WTC11 (cell line): ENCODE results near the gene NUP85. TPM values are rescaled to one million over a fixed set of nuclear protein-coding genes. Genes with fewer than 3 reads are reported as not detected.
"Not testable (repeated sequence)": the region's sequence is repeated elsewhere in the genome, so short reads cannot be mapped to it uniquely, and the experiment has no call there.

Experiments used
- ATAC-seq: fragments of 200-7000 bp; cut with Tn5 transposase; 2 replicates; pipeline ENCODE4 v1.10.0; 2021; ENCODE audit warnings: mild to moderate bottlenecking, moderate library complexity
- CTCF ChIA-PET: fragments of 300-600 bp; sonication (Branson Sonifier 250); formaldehyde crosslinking; loops from one replicate; lab custom pipeline; 2021; ENCODE audit warnings: antibody characterized with exemption; lab: Charles Lee
- POLR2A ChIA-PET: fragments of 350-600 bp; sonication (Branson Sonifier 250); formaldehyde crosslinking; loops from one replicate; lab custom pipeline; 2021; ENCODE audit warnings: antibody characterized with exemption; lab: Charles Lee
- DNase-seq: peaks from one replicate; pipeline ENCODE4 v3.0.0; 2021; ENCODE audit warnings: low spot score
- H3K27ac Mint-ChIP-seq: 2 replicates; pipeline ENCODE4 v1.8.0; 2021; ENCODE audit warnings: mixed read lengths
- H3K27me3 Mint-ChIP-seq: 2 replicates; pipeline ENCODE4 v1.8.0; 2021; ENCODE audit warnings: low read depth, mild to moderate bottlenecking, moderate library complexity, mixed read lengths
- H3K36me3 Mint-ChIP-seq: 2 replicates; pipeline ENCODE4 v1.8.0; 2021; ENCODE audit warnings: mixed read lengths
- H3K4me1 Mint-ChIP-seq: 2 replicates; pipeline ENCODE4 v1.8.0; 2022; ENCODE audit warnings: mixed read lengths
- H3K4me3 Mint-ChIP-seq: 2 replicates; pipeline ENCODE4 v1.8.0; 2021; ENCODE audit warnings: mild to moderate bottlenecking, moderate library complexity, mixed read lengths
- H3K9me3 Mint-ChIP-seq: 2 replicates; pipeline ENCODE4 v1.8.0; 2021; ENCODE audit warnings: mixed read lengths
- E2F1 ChIP-seq: sonication (generic); formaldehyde crosslinking; IDR thresholded peaks from 2 replicates; pipeline ENCODE4 v1.8.0; 2022; ENCODE audit warnings: mild to moderate bottlenecking, missing genetic modification reagents
- E2F4 ChIP-seq: sonication (generic); formaldehyde crosslinking; IDR thresholded peaks from 2 replicates; pipeline ENCODE4 v1.8.1; 2022; ENCODE audit warnings: low read depth, mild to moderate bottlenecking, moderate library complexity, missing genetic modification reagents, borderline replicate concordance
- E2F5 ChIP-seq: sonication (generic); formaldehyde crosslinking; IDR thresholded peaks from 2 replicates; pipeline ENCODE4 v1.8.1; 2022; ENCODE audit warnings: mild to moderate bottlenecking, moderate library complexity, missing genetic modification reagents
- JUN ChIP-seq: sonication (generic); formaldehyde crosslinking; IDR thresholded peaks from 2 replicates; pipeline ENCODE4 v1.8.0; 2023; ENCODE audit warnings: mild to moderate bottlenecking, missing genetic modification reagents
- MXD4 ChIP-seq: fragments of 250-450 bp; sonication (Bioruptor Pico); IDR thresholded peaks from 2 replicates; pipeline ENCODE4 v1.8.0; 2021; ENCODE audit warnings: mild to moderate bottlenecking, moderate library complexity, borderline replicate concordance
- TEAD4 ChIP-seq: sonication (generic); formaldehyde crosslinking; IDR thresholded peaks from 2 replicates; pipeline ENCODE4 v1.8.0; 2022; ENCODE audit warnings: mild to moderate bottlenecking, missing genetic modification reagents
- TP53 ChIP-seq: sonication (generic); formaldehyde crosslinking; IDR thresholded peaks from 2 replicates; pipeline ENCODE4 v1.8.1; 2023; ENCODE audit warnings: mild to moderate bottlenecking, missing genetic modification reagents
- USF1 ChIP-seq: sonication (generic); formaldehyde crosslinking; IDR thresholded peaks from 2 replicates; pipeline ENCODE4 v1.8.0; 2022; ENCODE audit warnings: mild to moderate bottlenecking, missing genetic modification reagents
- ZNF121 ChIP-seq: sonication (generic); formaldehyde crosslinking; IDR thresholded peaks from 2 replicates; pipeline ENCODE4 v1.8.0; 2023; ENCODE audit warnings: missing genetic modification reagents
- total RNA-seq: library from RNA; stranded (reverse); gene quantifications from 3 replicates; pipeline ENCODE4 v1.2.3, GENCODE V29; 2021
- TF ChIP-seq, protein P1 (sequence below): sonication (generic); formaldehyde crosslinking; IDR thresholded peaks from 2 replicates; pipeline ENCODE4 v1.8.1; 2023; ENCODE audit warnings: mild to moderate bottlenecking, missing genetic modification reagents, borderline replicate concordance
- TF ChIP-seq, protein P2 (sequence below): fragments of 250-450 bp; sonication (Bioruptor Pico); IDR thresholded peaks from 2 replicates; pipeline ENCODE4 v1.9.0; 2021; ENCODE audit warnings: moderate library complexity, mild to moderate bottlenecking, inconsistent platforms, borderline replicate concordance

NUP85 gene
- total RNA-seq, 1 experiment from 2014 or later = 109 TPM

GRCh38 chr17:75277664-75278071, 72.2 kb downstream of the NUP85 start (continued):
- TF ChIP-seq, protein P1, sequence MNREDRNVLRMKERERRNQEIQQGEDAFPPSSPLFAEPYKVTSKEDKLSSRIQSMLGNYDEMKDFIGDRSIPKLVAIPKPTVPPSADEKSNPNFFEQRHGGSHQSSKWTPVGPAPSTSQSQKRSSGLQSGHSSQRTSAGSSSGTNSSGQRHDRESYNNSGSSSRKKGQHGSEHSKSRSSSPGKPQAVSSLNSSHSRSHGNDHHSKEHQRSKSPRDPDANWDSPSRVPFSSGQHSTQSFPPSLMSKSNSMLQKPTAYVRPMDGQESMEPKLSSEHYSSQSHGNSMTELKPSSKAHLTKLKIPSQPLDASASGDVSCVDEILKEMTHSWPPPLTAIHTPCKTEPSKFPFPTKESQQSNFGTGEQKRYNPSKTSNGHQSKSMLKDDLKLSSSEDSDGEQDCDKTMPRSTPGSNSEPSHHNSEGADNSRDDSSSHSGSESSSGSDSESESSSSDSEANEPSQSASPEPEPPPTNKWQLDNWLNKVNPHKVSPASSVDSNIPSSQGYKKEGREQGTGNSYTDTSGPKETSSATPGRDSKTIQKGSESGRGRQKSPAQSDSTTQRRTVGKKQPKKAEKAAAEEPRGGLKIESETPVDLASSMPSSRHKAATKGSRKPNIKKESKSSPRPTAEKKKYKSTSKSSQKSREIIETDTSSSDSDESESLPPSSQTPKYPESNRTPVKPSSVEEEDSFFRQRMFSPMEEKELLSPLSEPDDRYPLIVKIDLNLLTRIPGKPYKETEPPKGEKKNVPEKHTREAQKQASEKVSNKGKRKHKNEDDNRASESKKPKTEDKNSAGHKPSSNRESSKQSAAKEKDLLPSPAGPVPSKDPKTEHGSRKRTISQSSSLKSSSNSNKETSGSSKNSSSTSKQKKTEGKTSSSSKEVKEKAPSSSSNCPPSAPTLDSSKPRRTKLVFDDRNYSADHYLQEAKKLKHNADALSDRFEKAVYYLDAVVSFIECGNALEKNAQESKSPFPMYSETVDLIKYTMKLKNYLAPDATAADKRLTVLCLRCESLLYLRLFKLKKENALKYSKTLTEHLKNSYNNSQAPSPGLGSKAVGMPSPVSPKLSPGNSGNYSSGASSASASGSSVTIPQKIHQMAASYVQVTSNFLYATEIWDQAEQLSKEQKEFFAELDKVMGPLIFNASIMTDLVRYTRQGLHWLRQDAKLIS (CRISPR knock-in tag) = no peak
- TF ChIP-seq TEAD4 (CRISPR knock-in tag) (no peak), JUN (CRISPR knock-in tag) (no peak), USF1 (CRISPR knock-in tag) (no peak), TP53 (CRISPR knock-in tag) (no peak), E2F1 (CRISPR knock-in tag) (no peak)
- TF ChIP-seq, protein P2, sequence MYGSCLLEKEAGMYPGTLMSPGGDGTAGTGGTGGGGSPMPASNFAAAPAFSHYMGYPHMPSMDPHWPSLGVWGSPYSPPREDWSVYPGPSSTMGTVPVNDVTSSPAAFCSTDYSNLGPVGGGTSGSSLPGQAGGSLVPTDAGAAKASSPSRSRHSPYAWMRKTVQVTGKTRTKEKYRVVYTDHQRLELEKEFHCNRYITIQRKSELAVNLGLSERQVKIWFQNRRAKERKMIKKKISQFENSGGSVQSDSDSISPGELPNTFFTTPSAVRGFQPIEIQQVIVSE (CRISPR knock-in tag) = no peak

DNA sequence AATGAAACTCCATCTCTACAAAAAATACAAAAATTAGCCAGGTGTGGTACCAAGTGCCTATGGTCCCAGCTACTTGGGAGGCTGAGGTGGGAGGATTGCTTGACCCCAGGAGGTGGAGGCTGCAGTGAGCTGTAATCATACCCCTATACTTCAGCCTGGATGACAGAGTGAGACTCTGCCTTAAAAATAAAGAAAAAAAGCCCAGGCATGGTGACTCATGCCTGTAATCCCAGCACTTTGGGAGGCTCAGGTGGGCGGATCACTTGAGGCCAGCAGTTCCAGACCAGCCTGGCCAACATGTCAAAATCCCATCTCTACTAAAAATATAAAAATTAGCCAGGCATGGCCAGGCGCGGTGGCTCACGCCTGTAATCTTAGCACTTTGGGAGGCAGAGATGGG, 74.7 kb downstream of the NUP85 start:
- CTCF ChIA-PET = interaction anchor here (3.3 kb wide), 1 partner anchor 10 kb away, joined by 21 read pairs; the partner anchor contains the start of gene MIF4GD
- ATAC-seq, POLR2A ChIA-PET: not testable (repeated sequence)

GRCh38 chr17:75285123-75285522, 79.6 kb downstream of the NUP85 start:
- H3K36me3 Mint-ChIP-seq = peaks cover 25% of the 10 kb centered on the region
- 0 out of 2 replicates have a peak, but pooled peaks cover 3% of the 10 kb centered on the region for H3K9me3 Mint-ChIP-seq
- peaks cover 8% of the 10 kb centered on the region for H3K4me1 Mint-ChIP-seq
- TF ChIP-seq E2F4 (CRISPR knock-in tag) = no peak
- no peak for TF ChIP-seq MXD4 (CRISPR knock-in tag)
- TF ChIP-seq E2F5 (CRISPR knock-in tag) = no peak
- peak; percentile 56; the same call in 1 of the 2 replicates for TF ChIP-seq ZNF121 (CRISPR knock-in tag)
- TF ChIP-seq E2F1 (CRISPR knock-in tag) = no peak
- DNase-seq = no peak
- H3K27ac Mint-ChIP-seq = no peak overlapping the region
- no peak overlapping the region for H3K4me3 Mint-ChIP-seq
- H3K27me3 Mint-ChIP-seq = no peaks in the 10 kb centered on the region; the same call in 1 of the 2 replicates
- POLR2A ChIA-PET = interaction anchor here (0.6 kb wide), 1 partner anchor 905 kb away, joined by 3 read pairs; no protein-coding TSS in a partner anchor
- CTCF ChIA-PET = interaction anchor here (1.1 to 1.9 kb wide), 5 partner anchors 12 to 381 kb away, joined by 3 to 14 read pairs (median 5); partner anchors contain the start of genes MIF4GD and RECQL5
- ATAC-seq = no peak

More for the DNA sequence above, 74.7 kb downstream of the NUP85 start:
- not testable (repeated sequence) for H3K27ac Mint-ChIP-seq, H3K27me3 Mint-ChIP-seq, H3K4me3 Mint-ChIP-seq, DNase-seq, H3K4me1 Mint-ChIP-seq, H3K9me3 Mint-ChIP-seq
- peaks cover 21% of the 10 kb centered on the region for H3K36me3 Mint-ChIP-seq

Other genes starting within 250 kb of the NUP85 start
- gene HID1, start 232.9 kb upstream of the NUP85 start, total RNA-seq = 16.7 to 19.4 TPM (median 19.3 TPM) in 3 replicates
- gene CDR2L, start 218.0 kb upstream of the NUP85 start, total RNA-seq = 28.6 to 31.3 TPM (median 31.0 TPM) in 3 replicates
- gene MRPL58, start 193.0 kb upstream of the NUP85 start, total RNA-seq = 41.8 to 43.7 TPM (median 41.9 TPM) in 3 replicates
- gene ATP5PD, start 158.7 kb upstream of the NUP85 start, total RNA-seq = 383 to 427 TPM (median 419 TPM) in 3 replicates
- 31.3 to 34.0 TPM (median 32.8 TPM) in 3 replicates for gene KCTD2, start 158.5 kb upstream of the NUP85 start, total RNA-seq
- gene SLC16A5, start 117.7 kb upstream of the NUP85 start, total RNA-seq = 32.4 to 33.5 TPM (median 33.1 TPM) in 3 replicates
- gene ARMC7, start 95.7 kb upstream of the NUP85 start, total RNA-seq = 13.2 to 15.9 TPM (median 14.8 TPM) in 3 replicates
- 91.0 to 102 TPM (median 96.9 TPM) in 3 replicates for gene NT5C, start 73.9 kb upstream of the NUP85 start, total RNA-seq
- gene JPT1, start 51.2 kb upstream of the NUP85 start, total RNA-seq = 289 to 341 TPM (median 300 TPM) in 3 replicates
- gene SUMO2, start 22.7 kb upstream of the NUP85 start, total RNA-seq = 650 to 764 TPM (median 757 TPM) in 3 replicates
- gene GGA3, start 55.9 kb downstream of the NUP85 start, total RNA-seq = 54.5 to 66.9 TPM (median 62.7 TPM) in 3 replicates
- gene MRPS7, start 56.2 kb downstream of the NUP85 start, total RNA-seq = 85.8 to 94.7 TPM (median 87.5 TPM) in 3 replicates
- gene MIF4GD, start 65.6 kb downstream of the NUP85 start, total RNA-seq = 21.6 to 29.2 TPM (median 28.5 TPM) in 3 replicates
- gene SLC25A19, start 83.8 kb downstream of the NUP85 start, total RNA-seq = 22.6 to 27.7 TPM (median 23.0 TPM) in 3 replicates
- gene GRB2, start 200.0 kb downstream of the NUP85 start, total RNA-seq = 82.9 to 93.3 TPM (median 92.6 TPM) in 3 replicates